HG03460 (cell line): ENCODE results near the gene NXPE3.
"Not testable (repeated sequence)": the region's sequence is repeated elsewhere in the genome, so short reads cannot be mapped to it uniquely, and the experiment has no call there.

Experiments used
- ATAC-seq: cut with Tn5 transposase; IDR thresholded peaks from one replicate; pipeline ENCODE4 v1.9.1; 2021; ENCODE audit not compliant: unreplicated experiment

The NXPE3 gene

DNA sequence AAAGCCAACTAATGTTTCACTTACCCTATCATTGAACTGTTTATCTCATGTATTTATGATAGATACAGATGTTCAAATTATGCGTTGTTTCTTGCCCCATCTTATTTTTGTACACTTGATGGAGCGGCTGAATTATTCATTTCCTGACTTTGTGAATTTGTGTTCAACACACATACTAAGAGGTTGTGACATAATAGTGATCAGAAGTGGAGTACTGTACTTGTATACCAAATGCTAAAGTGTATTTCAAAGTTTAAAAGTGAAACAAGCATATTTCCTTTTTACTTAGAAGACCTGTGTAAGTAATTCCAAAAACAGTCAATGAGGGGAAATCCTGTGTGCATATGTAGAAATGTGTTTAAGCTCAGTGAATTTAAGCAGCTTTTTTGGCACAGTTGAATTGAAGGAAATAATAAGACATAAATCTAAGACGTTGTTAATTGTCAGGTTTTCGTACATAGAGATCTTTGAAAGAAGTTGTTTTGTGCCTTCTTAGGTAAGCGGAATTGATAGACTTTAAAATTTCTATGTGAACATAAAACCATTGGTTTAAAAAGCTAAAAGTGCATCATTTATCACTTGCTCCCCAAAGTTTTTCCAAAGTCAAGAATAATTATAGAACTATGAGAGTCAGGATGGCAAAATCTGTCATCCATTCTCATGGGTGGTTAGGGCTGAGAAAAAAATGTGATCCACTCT is 72.2 kb downstream of the NXPE3 start:
- ATAC-seq = no peak

DNA sequence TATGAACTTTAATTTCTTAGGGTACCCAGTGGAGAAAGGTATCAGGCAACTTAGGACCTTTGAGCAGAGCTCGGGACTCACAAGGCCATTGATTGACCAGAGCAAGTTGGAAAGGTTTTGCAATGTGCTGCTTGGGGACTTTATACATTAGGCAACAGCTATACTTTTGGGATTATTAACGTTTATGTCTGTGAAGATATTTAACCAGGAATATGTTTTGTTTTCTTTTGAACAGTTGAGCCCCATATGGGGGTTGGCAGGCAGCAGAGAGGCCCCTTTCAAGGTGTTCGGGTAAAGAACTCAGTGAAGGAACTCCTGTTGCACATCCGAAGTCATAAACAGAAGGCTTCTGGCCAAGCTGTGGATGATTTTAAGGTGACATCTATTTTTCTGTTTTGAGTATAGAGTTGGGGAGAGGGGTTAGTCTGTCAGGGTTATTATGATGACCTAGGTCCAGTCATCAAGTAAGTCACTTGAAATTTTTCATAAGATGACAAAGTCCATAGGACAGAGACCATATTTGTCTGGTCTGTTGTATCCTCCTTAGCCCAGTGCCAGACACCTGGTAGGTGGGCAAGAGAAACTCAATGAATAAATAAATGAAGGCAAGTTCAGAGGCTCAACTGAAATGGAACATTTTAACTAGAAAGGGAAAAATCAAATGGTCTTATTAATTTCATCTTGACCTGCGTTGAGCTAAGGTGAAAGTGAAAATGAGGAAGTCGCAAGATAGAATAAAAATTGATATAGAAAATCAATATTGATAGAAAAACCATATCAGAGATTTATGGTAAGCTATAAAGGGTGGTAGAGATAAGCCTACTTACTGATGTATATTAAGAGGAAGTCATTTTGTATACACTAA is 73.1 kb downstream of the NXPE3 start:
- no peak for ATAC-seq

DNA sequence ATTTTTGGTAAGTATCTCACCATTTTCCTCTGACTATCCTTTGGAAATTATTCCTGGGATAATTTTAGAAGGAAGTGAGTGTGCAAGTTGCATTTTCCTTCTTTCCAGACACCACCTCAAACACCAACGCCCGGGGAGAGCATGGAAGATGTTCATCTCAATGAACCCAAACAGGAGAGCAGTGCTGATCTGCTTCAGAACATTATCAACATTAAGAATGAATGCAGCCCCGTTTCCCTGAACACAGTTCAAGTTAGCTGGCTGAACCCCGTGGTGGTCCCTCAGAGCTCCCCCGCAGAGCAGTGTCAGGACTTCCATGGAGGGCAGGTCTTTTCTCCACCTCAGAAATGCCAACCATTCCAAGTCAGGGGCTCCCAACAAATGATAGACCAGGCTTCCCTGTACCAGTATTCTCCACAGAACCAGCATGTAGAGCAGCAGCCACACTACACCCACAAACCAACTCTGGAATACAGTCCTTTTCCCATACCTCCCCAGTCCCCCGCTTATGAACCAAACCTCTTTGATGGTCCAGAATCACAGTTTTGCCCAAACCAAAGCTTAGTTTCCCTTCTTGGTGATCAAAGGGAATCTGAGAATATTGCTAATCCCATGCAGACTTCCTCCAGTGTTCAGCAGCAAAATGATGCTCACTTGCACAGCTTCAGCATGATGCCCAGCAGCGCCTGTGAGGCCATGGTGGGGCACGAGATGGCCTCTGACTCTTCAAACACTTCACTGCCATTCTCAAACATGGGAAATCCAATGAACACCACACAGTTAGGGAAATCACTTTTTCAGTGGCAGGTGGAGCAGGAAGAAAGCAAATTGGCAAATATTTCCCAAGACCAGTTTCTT is 74.2 kb downstream of the NXPE3 start:
- no peak for ATAC-seq

DNA sequence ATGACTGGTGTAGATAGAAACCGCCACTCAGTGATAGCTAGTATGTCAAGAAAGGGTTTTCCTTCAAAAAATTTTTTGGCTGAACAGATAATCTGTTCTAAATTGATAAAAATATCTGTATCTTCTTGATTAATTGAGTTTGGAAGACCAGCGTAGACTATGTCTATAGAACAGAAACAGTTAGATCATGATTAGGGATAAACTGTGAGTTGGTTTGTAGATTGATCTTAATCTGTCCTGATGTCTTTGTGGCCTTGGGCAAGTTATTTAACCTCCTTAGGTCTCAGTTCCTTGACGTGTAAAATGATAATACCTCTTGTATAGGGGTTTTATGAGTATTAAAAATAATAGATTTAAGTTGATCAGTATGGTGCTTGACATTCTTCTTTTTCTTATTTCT is 75.0 kb downstream of the NXPE3 start:
- ATAC-seq = no peak

DNA sequence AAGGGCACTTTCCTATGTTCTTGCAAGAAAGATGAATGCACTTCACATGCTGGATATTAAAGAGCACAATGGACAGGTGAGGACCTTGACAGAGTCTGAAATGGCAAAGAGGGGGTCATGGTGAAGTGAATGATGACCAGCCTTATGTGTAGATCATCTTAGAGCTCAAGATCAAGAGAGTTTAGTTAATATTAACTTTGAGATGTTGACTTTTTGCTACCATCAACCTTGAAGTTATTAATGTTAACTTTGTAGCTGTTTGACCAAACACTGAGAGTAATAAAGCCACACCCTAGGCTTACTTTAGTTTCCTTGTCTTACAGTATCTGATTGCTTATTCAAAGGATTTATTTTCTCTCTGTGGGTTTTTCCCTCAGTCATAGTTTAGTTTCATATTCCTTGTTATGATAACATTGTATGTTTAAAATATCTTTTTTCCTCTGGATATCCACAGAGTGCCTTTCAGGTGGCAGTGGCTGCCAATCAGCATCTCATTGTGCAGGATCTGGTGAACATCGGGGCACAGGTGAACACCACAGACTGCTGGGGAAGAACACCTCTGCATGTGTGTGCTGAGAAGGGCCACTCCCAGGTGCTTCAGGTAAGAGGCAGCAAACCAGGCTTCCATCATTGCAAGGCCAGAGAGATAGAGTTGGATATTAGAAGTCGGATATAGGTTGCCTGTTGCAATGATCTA is 75.7 kb downstream of the NXPE3 start:
- no peak for ATAC-seq

GRCh38 chr3:101857301-101857741 is 78.3 kb downstream of the NXPE3 start:
- ATAC-seq = no peak

DNA sequence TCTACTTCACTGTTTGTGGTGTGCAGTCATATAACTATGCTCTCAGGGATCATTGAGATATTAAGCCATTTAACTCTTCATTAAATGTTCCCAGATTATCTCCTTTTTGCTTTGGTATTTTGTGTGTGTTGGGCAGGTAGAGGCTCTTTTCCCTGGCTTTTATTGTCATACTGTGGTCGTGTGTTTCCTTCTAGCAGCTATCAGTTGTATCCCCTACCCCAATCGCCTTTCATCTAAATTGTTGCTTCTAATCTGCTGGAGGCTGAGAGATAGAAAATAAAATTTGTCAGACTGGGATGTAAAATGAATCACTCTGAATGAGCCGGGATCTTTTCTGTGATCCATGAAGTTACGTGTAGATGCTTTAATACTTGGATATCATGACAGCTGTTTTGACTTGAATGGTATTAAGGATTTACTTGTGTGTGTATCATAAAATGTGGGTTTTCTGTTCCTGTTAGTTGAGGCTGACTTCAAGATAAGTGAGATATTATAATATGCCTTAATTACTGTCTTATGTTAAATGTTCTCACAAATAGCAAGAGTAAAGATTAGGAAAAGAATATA is 79.5 kb downstream of the NXPE3 start:
- ATAC-seq = no peak

- ATAC-seq = no peak
These were observed 81.0 kb downstream of the NXPE3 start for GRCh38 chr3:101859882-101860448.

GRCh38 chr3:101861212-101861788 is 82.3 kb downstream of the NXPE3 start:
- peak; percentile 50 for ATAC-seq

DNA sequence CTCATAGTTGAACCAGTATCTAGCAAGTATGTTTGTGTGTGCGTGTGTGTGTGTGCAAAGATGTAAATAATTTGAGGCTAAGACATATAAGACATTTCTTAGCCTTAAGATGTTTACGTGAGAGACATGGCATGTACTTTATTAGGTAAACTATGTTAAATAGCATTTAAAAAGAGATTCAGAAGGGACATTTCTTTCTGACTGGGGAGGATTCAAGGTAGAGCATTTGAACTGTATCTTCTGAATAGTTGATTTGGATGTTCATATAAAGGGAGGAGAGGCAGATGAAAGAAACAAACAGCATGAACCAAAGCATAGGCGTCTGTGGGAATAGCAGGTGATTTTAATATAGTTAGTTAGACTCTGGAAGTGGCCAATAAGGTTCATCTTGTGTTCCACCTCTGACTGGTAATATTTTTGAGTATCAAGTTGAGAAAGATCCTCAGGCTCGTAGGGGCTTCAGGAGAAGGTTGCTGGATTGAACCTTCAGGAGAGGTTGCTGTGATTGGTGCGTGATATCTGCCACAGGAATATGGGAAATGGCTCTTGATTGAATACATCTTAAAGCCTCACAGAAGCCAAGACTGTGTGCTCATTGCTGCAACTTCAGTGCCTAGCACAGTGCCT is 82.9 kb downstream of the NXPE3 start:
- ATAC-seq = no peak

DNA sequence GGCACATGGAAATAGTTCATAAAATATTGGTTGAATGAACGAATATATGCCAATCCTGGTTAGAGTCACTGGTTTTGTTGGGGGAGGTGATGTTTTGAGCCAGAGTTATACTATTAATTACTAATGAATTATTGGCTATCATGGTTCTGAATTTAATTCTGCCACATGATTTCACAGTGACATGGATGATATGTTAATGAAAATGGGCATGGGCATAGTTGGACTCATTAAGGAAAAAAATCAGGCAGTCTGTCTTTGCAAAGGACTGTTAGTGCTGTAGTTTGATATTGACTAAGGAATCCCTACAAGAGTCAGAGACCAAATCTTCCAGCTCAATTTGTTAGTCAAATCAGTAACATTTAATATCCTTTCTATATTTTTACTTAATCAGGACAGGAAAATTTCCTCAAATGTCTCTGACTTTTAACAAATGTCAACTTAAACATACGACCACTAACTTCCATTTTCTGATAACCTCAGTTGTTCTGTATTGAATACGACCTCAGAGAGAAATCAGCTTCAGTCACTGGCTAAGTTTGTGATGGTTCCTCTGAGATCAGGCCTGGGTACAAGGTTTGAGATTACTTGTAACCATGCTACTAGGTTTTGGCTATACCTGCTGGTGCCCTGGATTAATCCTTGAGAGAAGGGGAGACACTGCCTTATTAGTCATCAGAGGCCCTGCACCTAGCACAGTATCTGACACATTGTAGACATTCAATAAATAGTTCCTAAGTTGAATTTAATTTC is 83.6 kb downstream of the NXPE3 start:
- ATAC-seq = no peak

DNA sequence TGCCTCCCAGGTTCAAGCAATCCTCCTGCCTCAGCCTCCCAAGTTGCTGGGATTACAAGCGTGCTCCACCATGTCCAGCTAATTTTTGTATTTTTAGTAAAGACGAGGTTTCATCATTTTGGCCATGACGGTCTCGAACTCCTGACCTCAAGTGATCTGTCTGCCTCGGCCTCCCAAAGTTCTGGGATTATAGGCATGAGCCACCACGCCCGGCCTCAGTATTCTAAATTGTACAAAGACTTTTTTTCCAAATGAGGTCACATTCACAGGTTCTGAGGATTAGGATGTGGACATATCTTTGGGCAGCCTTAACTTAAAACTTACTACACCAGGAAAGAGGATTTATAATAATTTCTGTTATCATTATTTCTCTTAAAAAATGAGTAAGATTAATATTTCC is 85.9 kb downstream of the NXPE3 start:
- not testable (repeated sequence) for ATAC-seq

DNA sequence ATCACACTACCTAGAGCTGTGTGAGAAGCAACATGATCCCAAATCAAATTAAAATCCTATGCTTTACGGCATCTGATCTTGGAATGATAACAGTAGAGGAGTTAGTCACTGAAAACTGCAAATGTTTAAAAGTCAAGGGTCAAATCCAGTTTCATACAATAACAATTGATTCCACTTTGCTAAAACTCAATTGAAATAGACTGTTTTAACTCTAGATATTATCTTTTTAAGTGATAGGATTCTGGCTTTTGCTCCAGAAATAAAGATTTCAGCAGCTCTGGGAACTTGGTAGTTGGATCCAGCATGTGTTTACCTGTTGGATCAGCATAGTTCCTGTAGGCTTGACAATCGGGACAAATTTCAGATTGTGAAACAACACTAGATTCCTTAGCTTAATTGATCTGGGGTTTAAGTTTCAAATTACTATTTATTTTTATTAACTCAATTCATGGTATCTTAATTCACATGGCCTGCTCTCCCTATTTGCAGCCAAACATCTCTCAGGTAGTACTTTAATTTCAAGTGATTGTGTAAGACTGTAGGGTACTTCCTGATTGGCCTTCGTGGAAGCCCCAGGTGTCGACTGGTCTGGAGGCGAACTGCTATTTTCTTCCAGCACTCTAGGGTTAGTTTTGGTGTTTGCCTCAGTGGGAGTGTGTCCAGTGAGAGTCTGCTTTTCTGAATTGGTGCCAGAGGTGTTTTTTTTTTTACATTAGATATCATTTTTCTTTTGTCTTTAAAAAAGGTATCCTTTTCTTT is 86.9 kb downstream of the NXPE3 start:
- ATAC-seq = no peak

DNA sequence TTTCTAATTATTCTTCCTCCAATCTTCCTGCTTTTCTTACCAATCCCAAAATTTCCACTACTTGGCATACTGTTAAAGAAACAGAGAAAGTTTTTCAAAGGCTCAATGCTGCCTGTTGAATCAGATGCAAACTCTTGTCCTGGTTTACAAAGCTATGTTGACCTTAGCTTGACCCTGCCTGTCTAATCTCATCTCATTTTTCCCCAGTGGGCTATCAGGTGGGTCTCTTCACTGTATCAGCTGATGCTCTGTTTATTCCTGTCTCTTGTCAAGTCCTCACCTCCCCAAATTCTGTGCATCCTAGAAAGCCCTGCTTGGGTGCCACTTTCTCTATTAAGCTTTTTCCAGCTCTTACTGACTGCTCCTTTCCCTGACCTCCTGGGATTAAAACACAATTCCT is 88.5 kb downstream of the NXPE3 start:
- no peak for ATAC-seq

DNA sequence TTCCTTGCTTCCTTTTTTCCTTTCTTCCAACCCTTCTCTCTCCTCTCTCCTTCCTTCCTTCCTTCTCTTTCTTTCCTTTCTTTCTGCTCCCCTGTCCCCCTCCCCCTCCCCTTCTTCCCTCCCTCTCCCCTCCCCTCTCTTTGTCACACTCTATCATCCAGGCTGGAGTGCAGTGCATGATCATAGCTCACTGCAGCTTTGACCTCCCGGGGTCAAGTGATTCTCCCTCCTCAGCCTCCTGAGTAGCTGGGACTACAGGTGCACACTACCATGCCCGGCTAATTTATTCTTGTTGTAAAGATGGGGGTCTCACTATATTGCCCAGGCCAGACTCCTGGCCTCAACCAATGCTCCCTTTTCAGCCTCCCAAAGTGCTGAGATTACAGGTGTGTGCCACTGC is 89.0 kb downstream of the NXPE3 start:
- ATAC-seq = no peak

DNA sequence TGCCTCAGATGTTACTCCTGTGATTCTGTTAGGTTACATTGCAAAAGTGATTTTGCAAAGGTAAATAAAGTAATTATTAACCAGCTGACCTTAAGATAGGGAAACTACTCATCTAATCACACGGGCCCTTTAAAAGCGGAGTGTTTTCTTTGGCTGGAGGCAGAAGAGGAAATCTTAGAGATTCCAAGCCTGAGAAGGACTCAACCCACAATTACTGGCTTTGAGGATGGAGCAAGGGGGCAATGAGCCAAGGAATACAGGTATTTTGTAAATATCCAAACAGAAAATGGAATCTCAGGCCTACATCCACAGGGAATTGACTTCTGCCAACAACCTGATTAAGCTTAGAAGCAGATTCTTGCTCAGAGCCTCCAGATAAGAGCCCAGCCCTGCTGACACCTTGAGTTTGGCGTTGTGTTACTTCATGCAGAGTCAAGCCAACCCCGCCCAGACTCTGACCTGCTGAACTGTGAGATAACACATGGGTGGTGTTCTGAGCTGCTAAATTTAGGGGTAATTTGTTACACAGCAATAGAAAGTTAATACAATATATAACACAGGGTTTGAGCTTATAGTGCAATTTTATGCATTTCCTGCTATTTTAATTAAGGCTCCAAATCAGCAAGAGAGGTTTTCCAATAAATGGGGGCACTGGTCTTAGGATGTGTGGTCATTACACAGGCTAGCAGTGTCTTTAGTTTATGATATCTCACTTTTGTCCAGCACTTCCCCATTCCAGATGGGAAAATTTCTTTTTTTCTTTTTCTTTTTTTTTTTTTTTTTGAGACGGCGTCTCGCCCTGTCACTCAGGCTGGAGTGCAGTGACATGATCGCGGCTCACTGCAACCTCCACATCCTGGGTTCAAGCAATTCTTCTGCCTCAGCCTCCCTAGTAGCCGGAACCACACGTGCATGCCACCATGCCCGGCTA is 89.8 kb downstream of the NXPE3 start:
- ATAC-seq = no peak

DNA sequence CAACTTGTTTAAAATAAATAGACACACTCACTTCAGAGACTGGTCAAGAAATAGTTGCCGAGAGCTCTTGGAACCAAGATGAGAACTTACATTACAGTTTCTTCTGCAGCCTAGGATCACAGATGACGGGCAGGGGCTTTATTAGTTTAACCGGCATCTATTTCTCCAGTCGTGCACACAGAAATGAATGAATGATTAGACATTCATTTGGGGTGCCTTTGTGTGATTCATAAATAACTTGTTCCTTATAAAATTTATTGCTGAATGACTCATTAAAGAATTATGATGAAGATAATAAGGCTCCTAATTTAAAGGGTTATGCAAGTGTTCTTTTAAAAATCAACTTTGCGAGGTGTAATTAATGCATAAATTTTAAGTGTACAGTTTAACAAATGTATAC is 91.1 kb downstream of the NXPE3 start:
- no peak for ATAC-seq
